ENCODE results near the gene GALR3. TPM values are rescaled to one million over a fixed set of nuclear protein-coding genes. Genes with fewer than 3 reads are reported as not detected.

The GALR3 gene
- total RNA-seq, 1 experiment from 2014 or later = not detected

DNA sequence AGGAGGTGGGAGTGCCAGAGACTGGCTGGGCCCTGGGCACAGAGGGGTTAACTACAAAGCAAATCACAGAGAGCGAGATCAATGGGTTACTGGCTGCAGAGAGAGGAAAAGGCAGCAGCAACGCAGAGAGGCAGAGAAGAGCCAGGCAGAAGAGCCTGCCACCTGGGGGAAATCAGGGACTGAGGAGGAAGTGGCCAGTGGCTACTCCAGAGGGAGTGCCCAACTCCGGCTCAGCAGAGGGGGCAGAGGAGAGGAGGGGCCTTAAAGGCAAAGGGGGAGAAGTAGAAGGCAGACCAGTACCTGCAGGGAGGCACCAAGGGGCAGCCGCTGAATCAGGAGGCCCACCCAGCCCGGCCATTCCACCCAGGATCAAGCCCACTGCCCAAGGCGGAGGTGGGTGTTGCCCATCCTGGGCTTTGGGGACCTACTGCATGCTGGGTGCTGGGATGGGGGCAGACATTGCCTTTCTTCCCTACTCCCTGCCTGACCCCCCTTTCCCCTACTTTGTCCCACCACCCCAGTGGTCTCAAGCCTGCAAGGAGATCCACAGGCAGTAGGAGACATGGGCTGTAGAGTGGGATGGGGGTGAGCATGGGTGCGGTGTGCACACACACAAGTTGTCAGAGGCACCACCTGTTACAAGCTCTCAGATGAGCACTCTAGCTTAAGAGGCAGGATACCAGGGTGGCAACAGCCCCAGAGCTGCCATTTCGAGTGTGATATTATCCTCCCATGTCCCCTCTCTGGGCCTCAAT, 926 bp upstream of the GALR3 start:
- DNase-seq (ENCODE audit: low spot score) = no peak

DNA sequence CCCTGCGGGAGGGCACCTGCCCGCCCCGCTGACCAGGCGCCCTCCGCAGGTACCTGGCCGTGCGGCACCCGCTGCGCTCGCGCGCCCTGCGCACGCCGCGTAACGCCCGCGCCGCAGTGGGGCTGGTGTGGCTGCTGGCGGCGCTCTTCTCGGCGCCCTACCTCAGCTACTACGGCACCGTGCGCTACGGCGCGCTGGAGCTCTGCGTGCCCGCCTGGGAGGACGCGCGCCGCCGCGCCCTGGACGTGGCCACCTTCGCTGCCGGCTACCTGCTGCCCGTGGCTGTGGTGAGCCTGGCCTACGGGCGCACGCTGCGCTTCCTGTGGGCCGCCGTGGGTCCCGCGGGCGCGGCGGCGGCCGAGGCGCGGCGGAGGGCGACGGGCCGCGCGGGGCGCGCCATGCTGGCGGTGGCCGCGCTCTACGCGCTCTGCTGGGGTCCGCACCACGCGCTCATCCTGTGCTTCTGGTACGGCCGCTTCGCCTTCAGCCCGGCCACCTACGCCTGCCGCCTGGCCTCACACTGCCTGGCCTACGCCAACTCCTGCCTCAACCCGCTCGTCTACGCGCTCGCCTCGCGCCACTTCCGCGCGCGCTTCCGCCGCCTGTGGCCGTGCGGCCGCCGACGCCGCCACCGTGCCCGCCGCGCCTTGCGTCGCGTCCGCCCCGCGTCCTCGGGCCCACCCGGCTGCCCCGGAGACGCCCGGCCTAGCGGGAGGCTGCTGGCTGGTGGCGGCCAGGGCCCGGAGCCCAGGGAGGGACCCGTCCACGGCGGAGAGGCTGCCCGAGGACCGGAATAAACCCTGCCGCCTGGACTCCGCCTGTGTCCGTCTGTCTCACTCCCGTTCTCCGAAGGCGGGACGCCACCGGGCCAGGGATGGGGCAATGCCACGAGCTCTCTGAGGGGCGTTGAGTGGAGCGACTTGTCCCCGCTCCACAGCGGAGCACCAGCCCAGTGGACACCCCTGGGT, 1.8 kb downstream of the GALR3 start:
- DNase-seq (ENCODE audit: low spot score) = no peak

DNA sequence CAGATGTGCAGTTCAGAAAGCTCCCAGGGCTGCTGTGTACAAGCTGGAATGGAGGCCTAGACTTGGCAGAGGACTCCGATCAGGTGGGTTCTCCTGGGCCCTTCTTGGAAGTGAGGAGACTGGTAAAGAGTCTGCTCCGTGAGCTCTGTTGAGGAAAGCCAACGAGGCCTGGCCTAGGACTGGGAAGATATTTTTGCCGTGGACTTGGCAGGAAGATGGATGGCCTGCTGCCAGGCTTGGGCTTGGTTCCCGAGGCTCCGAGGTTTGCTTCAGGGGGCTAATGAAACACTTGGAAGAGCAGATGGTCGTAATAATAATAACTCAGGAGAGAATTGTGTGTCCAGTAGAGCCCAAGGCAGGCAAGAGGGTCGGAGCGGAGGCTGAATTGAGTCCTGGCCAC, 3.9 kb downstream of the GALR3 start:
- DNase-seq (ENCODE audit: low spot score) = no peak

DNA sequence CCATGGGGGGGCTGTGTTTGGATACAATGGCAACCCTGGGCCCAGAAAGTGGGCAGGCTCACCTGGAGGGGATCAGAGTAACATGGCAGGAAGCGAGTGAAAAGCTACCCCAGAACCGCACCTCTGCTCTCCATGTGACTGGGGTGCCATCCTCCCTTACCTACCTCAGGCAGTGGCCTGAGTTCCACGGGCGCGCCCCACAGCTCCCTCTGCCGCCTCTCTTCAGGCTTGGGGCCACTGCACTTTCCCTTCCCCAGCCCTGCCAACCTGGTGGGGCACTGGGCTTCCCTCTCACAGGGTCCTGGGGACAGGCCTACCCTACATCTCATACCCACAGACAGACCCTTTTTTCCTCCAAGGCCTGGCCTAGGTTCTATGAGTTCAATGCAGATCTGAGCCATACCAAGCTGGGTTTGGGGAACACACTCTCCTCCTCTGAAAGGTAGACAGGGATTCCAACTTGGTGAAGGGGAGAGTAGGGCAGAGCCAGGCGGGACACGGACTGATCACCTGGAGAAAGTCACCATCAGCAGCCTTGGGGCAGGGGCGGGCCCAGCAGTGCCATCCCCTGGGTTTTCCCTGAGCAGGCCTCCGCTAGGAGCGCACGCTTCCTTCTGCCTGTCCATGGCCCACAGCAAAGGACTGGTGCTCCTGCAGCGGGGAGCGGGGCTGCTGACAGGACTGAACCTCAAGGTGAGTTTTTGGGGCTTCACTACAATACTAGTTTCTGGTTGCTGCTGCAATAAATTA, 7.1 kb downstream of the GALR3 start:
- DNase-seq (ENCODE audit: low spot score) = no peak

DNA sequence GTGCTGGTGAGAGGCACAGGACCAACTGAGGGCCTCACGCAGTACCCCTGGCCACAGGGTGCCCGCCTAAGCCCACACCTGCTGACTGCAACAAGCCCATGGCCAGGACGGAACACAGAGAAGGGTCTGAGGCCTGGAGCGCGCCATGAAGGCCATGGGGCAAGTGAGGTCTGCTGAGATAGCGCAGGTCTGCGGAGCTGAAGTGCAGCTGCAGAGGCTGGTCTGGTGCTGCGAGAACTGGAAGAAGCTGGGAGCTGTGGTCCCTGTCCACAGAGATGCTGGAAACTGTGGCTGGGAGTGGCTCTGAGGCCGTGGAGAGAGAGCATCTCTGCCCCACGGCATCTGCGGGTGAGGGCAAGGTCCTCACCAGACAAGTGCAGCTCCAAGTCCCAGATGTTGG, 8.3 kb downstream of the GALR3 start:
- no peak for DNase-seq (ENCODE audit: low spot score)

DNA sequence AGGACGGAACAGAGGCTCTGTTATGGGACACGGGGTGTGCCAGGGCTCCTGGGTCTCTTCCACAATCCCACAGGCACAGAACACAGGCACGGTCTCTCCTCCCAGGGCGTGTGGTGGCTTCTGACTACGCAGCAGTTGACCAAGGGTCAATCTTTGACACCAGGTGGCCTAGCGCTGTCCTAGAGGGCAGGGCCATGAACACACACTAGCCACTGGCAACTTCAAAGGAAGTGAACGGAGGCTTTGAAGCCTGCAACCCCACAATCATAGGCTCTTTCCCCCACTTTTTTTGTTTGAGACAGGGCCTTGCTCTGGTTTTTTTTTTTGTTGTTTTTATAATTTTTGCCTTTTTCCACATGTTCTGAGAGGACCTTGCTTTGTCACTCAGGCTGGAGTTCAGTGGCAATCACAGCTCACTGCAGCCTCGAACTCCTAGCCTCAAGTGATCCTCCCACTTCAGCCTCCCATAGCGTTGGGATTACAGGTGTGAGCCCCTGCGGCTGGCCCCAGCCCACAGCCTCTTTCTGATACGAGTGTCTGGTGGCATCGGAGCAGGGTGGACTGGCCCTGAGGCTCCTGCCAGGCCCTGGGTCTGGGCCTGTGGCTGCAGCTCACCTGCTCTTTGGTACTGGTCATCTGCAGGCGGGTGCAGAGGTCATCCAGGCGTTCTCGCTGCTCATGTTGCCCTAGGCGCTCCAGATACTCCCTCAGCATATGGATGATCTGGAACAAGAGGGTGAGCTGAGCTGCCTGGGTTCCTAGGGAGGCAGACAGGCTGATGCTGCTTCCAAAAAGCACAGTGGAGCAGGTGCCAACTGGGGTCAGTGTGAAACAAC, 9.1 kb downstream of the GALR3 start:
- DNase-seq (ENCODE audit: low spot score) = no peak

DNA sequence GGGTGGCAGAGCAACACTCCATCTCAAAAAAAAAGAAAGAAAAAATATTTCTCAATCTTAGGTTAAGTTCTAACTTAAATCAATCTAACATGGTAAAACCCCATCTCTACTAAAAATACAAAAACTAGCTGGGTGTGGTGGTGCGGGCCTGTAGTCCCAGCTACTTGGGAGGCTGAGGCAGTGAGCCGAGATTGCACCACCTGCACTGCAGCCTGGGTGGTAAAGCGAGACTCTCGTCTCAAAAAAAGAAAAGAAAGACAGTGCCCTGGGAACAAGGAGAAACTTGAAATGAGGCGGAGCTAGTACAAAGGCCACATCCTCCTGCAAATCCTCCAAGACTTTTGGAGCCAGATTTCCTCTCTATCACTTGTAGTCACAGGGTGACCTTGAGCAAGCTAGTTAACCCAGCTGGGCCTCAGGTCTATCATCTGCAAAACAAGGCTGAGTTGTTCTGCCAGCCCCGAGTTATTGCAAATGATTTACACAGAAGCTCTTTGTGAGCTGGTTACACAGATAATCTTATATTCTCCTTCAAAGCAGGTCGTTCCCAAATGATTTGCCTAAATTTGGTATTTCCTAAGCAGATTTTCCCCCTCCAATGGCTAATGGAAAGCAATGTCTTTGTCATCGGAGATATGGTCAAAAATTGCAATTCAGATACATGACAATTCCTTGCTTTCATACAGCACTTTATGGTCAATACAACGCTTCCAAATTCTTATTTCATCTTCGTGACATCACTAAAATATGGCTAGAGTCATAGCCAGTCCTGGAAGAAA, 19.0 kb downstream of the GALR3 start:
- DNase-seq (ENCODE audit: low spot score) = no peak

DNA sequence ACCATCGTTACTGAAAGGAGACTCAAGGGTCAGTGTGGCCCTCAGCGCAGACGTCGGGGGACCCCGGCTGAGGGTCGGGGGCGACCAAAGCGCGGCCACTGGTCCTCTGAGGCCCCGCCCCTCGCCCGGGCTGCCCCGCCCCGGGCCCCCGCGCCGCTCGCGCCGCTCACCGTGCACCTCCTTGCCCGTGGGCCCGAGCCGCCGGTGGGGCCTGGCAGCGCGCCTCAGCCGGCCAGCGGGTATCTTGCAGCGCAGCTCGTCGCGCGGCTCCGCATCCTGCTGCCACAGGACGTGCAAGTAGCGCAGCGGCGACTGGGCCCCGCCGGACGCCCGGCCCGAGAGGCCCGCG, 20.5 kb downstream of the GALR3 start:
- no peak for DNase-seq (ENCODE audit: low spot score)

DNA sequence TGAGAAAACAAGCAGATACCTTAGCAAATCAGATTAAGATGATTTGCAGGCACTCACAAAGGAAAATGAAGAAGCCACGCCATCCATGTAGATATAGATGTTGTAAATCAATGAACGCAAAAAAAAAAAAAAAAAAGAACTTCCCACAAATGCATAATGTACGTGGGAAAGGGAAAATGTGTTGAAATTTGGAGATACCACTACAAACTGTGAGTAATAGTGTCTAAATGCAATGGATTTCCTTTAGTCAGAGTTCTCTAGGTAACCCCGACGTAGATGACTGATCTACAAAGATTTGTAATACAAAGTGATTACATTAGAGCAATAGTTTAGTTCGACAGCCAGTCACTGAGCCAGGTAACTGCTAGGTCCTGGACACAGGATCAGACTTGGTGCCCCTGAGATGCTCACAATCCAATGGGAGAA, 21.7 kb downstream of the GALR3 start:
- no peak for DNase-seq (ENCODE audit: low spot score)

DNA sequence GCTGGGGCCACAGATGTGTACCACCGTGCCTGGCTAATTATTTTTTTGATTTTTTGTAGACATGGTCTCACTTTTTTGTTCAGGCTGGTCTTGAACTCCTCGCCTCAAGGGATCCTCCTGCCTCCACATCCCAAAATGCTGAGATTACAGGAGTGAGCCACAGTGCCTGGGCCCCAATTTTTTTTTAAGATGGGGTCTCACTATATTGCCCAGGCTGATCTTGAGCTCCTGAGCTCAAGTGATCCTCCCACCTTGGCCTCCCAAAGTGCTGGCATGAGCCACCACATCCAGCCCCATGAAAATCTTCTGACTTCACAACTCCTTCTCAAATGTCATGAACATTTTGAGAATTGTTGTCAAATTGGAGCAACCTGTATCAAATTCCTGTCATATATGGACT, 23.3 kb downstream of the GALR3 start:
- no peak for DNase-seq (ENCODE audit: low spot score)

DNA sequence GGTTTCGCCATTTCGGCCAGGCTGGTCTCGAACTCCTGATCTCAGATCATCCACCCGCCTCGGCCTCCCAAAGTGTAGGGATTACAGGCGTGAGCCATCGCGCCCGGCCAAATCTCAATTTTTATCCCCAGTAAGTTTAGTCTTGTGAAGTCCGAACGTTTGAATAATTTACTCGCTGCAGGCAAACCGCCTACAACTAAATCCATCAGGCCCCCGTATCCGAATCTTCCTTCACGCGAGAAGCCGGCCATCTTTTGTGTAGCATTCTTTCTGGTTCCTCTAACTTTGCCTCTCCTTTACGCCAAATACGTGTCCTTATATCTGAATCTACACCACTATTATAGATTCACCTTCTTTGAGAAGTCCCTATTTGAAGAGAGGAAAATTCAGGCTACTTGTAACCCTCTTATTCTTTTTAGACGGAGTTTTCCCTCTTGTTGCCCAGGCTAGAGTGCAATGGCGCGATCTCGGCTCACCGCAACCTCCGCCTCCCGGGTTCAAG, 25.5 kb downstream of the GALR3 start:
- no peak for DNase-seq (ENCODE audit: low spot score)

DNA sequence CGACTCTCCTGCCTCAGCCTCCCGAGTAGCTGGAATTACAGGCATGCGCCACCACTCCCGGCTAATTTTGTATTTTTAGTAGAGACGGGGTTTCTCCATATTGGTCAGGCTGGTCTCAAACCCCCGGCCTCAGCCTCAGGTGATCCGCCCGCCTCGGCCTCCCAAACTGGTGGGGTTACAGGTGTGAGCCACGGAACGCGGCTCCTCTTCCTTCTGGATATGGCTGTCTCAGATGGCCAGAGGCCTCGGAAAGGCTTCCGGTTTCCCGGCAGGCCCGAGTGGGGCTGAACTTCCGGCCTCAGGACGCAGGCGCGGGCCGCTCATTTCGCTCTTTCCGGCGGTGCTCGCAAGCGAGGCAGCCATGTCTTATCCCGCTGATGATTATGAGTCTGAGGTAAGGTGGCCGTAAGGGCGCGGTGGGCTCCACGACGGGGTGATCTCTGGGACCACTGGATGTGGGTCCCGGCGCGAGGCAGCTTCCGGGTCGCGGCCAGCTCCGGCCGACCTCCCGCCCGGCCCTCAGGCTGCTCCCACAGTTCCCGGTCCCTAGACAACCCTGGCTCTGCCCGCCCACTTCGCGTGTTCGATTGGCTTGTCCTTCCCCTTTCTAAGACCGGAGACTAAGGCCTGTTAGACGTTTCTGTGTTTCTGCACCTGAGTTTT, 26.0 kb downstream of the GALR3 start, which contains the start of gene EIF3L:
Gene EIF3L, plus strand, starts transcription at position 331 of the 663 bp plus-strand sequence. Its CDS starts 31 bp downstream, at position 362.
- peak; percentile 83 for DNase-seq (ENCODE audit: low spot score)

DNA sequence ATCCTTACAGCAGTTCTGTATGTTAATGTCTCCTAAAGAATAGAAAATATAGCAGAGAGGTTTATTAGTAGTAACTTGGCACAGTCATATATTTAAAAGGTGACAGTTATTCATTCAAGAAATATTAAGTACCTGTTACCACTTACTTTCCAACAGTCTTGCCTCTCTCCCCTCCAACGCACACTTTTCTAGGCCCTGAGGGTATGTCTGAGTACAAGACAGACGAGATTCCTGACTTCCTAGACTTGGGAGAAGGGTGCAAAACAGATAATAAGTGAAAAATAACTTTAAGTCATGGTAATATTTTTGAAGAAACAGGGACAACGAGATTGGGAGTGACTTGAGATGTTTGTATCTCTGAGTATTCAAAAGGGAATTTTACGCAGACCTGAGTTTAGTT, 27.6 kb downstream of the GALR3 start:
- no peak for DNase-seq (ENCODE audit: low spot score)

DNA sequence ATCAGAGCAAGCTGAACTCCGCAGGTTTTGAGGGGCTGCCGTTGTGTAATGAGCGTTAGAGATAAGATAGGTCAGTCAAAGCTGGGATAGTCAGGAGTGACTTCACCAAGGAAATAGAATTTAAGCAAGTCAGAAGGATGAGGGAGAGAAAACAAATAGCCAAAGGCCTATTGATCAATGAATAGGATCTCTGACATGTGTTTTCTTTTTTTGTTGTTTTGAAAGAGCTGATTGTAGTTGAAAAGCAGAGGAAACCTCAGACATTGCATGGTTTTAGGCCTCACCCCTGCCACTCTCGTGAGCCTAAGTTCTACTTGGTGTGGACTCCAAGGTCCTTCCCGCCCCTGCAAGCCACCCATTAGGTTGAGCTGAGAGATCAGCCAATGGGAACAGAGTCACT, 29.2 kb downstream of the GALR3 start:
- no peak for DNase-seq (ENCODE audit: low spot score)

DNA sequence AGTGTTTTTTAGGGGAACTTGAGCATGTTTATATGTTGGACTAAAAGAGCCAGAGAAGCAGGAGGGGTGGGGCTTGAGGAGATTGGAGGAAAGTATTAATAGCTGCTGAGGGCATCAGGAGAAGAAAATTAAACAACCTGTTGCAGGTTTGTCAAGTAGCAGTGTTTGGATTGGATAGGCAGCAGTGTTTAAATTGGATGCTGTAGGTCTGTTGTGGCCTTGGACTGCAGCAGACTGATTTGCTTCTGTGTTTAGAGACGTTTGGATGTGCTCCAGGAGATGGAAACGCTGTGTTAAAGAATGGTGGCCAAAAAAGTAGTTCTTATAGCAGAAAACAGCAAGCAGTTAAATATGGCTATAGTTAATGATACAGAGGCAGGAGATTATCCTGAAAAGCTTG, 31.8 kb downstream of the GALR3 start:
- DNase-seq (ENCODE audit: low spot score) = no peak

DNA sequence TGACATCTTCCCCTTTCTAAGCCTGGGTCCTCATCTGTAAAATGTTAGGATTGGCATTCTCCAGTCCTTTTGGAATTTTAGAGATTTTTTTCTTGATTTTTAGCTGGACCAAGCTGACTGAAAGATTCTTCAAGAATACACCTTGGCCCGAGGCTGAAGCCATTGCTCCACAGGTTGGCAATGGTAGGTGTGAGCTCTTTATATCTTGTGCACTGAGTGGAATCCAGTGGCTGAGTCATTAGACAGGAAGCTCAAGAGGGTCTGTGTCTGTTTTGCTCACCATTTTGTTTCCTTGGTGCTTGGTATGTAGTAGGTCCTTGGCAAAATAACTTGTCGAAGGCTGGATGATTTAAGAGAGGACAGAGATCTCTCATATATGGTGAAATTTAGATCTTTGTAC, 32.3 kb downstream of the GALR3 start:
- DNase-seq (ENCODE audit: low spot score) = no peak

DNA sequence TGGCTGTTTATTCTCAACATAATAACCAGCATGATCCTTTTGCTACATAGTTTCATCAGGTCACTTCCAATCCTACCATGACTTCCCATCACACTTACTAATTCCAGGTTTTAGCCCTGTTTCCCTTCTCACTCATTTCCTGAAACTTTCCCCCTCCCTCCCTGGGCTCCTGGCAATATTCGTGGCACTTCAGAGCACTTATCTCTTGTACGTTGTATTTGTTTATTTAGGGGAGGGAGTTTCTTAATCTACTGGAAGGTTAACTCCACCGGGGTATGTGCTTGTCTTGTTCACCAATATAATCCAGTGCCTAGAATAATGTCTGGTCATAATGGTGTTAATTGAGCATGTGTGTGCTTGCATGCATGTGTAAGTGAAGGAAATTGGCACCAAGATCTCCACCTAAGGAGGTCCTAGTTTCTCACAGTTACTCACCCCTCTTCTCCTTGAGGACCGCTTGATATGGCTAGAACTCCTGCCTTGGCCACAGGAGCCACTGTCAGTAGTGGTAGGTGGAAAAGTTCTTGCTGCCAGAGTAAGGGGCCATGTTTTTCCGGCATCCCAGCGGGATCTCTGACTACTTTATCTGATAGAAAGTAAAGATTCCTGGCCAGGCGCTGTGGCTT, 37.7 kb downstream of the GALR3 start:
- no peak for DNase-seq (ENCODE audit: low spot score)

DNA sequence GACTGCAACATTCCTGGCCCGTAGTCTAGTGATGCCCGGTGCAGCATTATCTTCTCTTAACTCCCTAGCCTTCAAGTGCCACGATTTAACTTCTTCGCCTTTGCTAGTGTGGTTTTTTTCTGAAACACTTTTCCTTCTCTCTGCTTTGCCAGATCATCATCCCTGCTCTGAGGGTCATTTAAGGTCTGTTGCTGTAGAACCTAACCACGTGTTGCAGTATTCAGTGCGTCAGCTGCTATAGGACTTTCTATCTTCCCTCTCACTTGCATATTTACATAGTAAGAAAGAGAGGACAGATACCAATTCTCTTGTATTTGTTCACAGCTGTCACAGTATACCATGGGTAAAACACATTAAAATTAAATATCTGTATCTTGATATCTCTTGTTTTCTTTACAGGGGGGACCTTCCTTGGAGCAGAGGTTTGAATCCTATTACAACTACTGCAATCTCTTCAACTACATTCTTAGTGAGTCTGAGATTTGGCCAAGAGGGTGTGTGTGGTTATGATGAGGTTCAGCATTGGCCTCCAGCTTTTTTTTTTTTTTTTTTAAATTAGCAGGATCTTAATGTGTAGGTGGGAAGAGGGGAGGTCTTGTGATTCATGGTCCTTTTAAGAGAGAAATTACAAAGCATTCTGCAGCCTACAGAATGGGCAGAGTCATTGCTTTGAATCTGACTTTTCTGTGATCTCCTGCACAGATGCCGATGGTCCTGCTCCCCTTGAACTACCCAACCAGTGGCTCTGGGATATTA, 39.6 kb downstream of the GALR3 start:
- no peak for DNase-seq (ENCODE audit: low spot score)

DNA sequence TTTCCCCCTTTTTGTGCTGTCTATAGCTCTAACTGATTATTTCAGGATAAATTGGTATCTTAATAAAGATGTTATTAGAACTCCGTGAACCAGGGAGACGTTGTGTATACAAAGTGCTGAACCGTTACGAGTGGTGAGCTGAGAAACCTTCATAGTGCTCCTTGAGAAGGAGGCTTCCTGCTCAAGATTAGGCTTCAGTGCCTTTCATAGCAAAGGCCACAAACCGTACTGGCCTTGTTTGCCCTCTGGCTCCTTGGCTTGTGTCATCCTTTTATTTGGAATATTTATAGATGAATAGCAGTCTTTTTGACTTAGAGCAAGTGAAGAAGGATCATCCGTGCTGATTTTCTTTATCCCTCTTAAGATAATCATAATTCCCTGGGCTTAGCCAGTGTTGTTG, 42.3 kb downstream of the GALR3 start:
- DNase-seq (ENCODE audit: low spot score) = no peak
